DMS153 (cell line): ENCODE measurements around the gene NUTM2F.
"Not testable (repeated sequence)": the region's sequence is repeated elsewhere in the genome, so short reads cannot be mapped to it uniquely, and the experiment has no call there.

Experiments
- DNase-seq: peaks from one replicate; lab custom pipeline; 2025; lab: John Stamatoyannopoulos, UW

NUTM2F gene

GRCh38 chr9:94328544-94328943 lies at the start of gene NUTM2F:
Gene NUTM2F, minus strand, starts transcription at chr9:94328644. Its CDS starts 21 bp downstream, at chr9:94328623.
- not testable (repeated sequence) for DNase-seq

GRCh38 chr9:94375197-94375596 lies 46.8 kb upstream of the NUTM2F start:
- not testable (repeated sequence) for DNase-seq

GRCh38 chr9:94374176-94375056 lies 46.0 kb upstream of the NUTM2F start:
- peak; percentile 88 for DNase-seq

GRCh38 chr9:94373779-94374175 lies 45.3 kb upstream of the NUTM2F start:
- not testable (repeated sequence) for DNase-seq

- DNase-seq: not testable (repeated sequence)
Measured at GRCh38 chr9:94370266-94370665, 41.8 kb upstream of the NUTM2F start.

- not testable (repeated sequence) for DNase-seq
Measured at GRCh38 chr9:94364093-94364614, 35.7 kb upstream of the NUTM2F start.

- not testable (repeated sequence) for DNase-seq
Measured at GRCh38 chr9:94357158-94357557, 28.7 kb upstream of the NUTM2F start.

GRCh38 chr9:94351901-94352723 lies 23.7 kb upstream of the NUTM2F start:
- DNase-seq: not testable (repeated sequence)

- not testable (repeated sequence) for DNase-seq
Measured at GRCh38 chr9:94348754-94349153, 20.3 kb upstream of the NUTM2F start.

GRCh38 chr9:94347451-94347850 lies 19.0 kb upstream of the NUTM2F start:
- DNase-seq: not testable (repeated sequence)

GRCh38 chr9:94341703-94342102 lies 13.3 kb upstream of the NUTM2F start:
- DNase-seq: not testable (repeated sequence)

GRCh38 chr9:94340750-94341149 lies 12.3 kb upstream of the NUTM2F start:
- not testable (repeated sequence) for DNase-seq

GRCh38 chr9:94339657-94340056 lies 11.2 kb upstream of the NUTM2F start:
- DNase-seq: not testable (repeated sequence)

GRCh38 chr9:94338723-94339122 lies 10.3 kb upstream of the NUTM2F start:
- not testable (repeated sequence) for DNase-seq

- DNase-seq: not testable (repeated sequence)
Measured at GRCh38 chr9:94336445-94336844, 8.0 kb upstream of the NUTM2F start.

GRCh38 chr9:94325583-94325982 lies 2.9 kb downstream of the NUTM2F start:
- not testable (repeated sequence) for DNase-seq

- not testable (repeated sequence) for DNase-seq
Measured at GRCh38 chr9:94323153-94323798, 5.2 kb downstream of the NUTM2F start.

GRCh38 chr9:94322342-94322940 lies 6.0 kb downstream of the NUTM2F start:
- not testable (repeated sequence) for DNase-seq

- DNase-seq: not testable (repeated sequence)
Measured at GRCh38 chr9:94317949-94318657, 10.3 kb downstream of the NUTM2F start.

- DNase-seq: not testable (repeated sequence)
Measured at GRCh38 chr9:94316236-94316635, 12.2 kb downstream of the NUTM2F start.
